Stimulated activated CD4-positive, alpha-beta T cell treated with anti-CD3 and anti-CD28 coated beads, Interleukin-15, amount 100 ng/mL, for 48 hours (primary cell): ENCODE results near the gene DYNLL1.
"Not testable (repeated sequence)": the region's sequence is repeated elsewhere in the genome, so short reads cannot be mapped to it uniquely, and the experiment has no call there.

Source experiments
- DNase-seq, 2 donors: peaks; one replicate each; pipeline ENCODE4 v3.0.0-alpha.2; 2020; ENCODE audit warnings: low read depth in 2 of 2

Gene DYNLL1

GRCh38 chr12:120474616-120474960, 21.3 kb upstream of the DYNLL1 start:
- DNase-seq: no peak

- DNase-seq: no peak
Measured at GRCh38 chr12:120475643-120476042, 20.3 kb upstream of the DYNLL1 start.

- DNase-seq: no peak
Measured at GRCh38 chr12:120479458-120479857, 16.5 kb upstream of the DYNLL1 start.

- DNase-seq: no peak
Measured at GRCh38 chr12:120480211-120480610, 15.7 kb upstream of the DYNLL1 start.

- DNase-seq: no peak
Measured at GRCh38 chr12:120481022-120481767, 14.7 kb upstream of the DYNLL1 start.

GRCh38 chr12:120483621-120484020, 12.3 kb upstream of the DYNLL1 start:
- DNase-seq: no peak

GRCh38 chr12:120485961-120486881, 9.7 kb upstream of the DYNLL1 start:
- DNase-seq: no peak

GRCh38 chr12:120487552-120487951, 8.4 kb upstream of the DYNLL1 start:
- DNase-seq: not testable (repeated sequence)

GRCh38 chr12:120488057-120488640, 7.8 kb upstream of the DYNLL1 start:
- no peak for DNase-seq

GRCh38 chr12:120489018-120489417, 6.9 kb upstream of the DYNLL1 start:
- DNase-seq: no peak

GRCh38 chr12:120490325-120490724, 5.6 kb upstream of the DYNLL1 start:
- no peak for DNase-seq

GRCh38 chr12:120490833-120491512, 4.9 kb upstream of the DYNLL1 start:
- DNase-seq: no peak

GRCh38 chr12:120495186-120495730, 655 bp upstream of the DYNLL1 start:
- DNase-seq: no peak

- DNase-seq: peak; percentile 4 to 7
Measured at GRCh38 chr12:120496413-120497340, 764 bp downstream of the DYNLL1 start.

- no peak for DNase-seq
Measured at GRCh38 chr12:120497524-120498150, 1.7 kb downstream of the DYNLL1 start.

- DNase-seq: no peak
Measured at GRCh38 chr12:120498870-120499515, 3.1 kb downstream of the DYNLL1 start.

- DNase-seq: no peak
Measured at GRCh38 chr12:120500581-120500980, 4.7 kb downstream of the DYNLL1 start.

GRCh38 chr12:120504587-120504986, 8.7 kb downstream of the DYNLL1 start:
- no peak for DNase-seq

GRCh38 chr12:120508537-120508936, 12.6 kb downstream of the DYNLL1 start:
- DNase-seq: no peak

GRCh38 chr12:120514002-120514401, 18.1 kb downstream of the DYNLL1 start:
- no peak for DNase-seq
